ENCODE results near the gene TPRA1.
A peak's percentile ranks its signal among the peaks of the same experiment; 100 is the strongest.

TPRA1 gene

GRCh38 chr3:127590593-127591465, at the start of gene TPRA1:
TSS of gene TPRA1 (minus strand) at chr3:127590733. CDS start at chr3:127580146, 10,587 bp downstream.
- peak; percentile 97 for DNase-seq

GRCh38 chr3:127640042-127640355, 49.5 kb upstream of the TPRA1 start:
- DNase-seq = no peak

- no peak for DNase-seq
These were observed 48.9 kb upstream of the TPRA1 start for GRCh38 chr3:127639173-127640041.

- DNase-seq = no peak
These were observed 47.4 kb upstream of the TPRA1 start for GRCh38 chr3:127637971-127638370.

- no peak for DNase-seq
These were observed 47.0 kb upstream of the TPRA1 start for GRCh38 chr3:127637546-127637945.

DNA sequence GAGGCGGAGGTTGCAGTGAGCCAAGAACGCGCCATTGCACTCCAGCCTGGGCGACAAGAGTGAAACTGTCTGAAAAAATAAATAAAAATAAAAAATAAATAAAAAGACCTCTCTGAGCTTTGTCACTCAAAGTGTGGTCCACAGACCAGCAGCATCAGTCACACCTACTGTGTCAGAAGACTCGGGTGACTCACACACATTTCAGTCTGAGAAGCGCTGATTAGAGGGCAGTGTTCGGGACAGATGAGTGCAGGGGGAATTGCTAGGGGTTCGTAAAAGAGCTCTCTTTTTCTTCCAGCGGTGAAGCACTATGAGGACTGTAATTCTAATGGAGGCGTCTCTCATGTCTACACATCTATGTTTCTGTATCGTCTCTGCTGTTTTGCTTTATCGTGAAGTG, 44.1 kb upstream of the TPRA1 start:
- DNase-seq = no peak

DNA sequence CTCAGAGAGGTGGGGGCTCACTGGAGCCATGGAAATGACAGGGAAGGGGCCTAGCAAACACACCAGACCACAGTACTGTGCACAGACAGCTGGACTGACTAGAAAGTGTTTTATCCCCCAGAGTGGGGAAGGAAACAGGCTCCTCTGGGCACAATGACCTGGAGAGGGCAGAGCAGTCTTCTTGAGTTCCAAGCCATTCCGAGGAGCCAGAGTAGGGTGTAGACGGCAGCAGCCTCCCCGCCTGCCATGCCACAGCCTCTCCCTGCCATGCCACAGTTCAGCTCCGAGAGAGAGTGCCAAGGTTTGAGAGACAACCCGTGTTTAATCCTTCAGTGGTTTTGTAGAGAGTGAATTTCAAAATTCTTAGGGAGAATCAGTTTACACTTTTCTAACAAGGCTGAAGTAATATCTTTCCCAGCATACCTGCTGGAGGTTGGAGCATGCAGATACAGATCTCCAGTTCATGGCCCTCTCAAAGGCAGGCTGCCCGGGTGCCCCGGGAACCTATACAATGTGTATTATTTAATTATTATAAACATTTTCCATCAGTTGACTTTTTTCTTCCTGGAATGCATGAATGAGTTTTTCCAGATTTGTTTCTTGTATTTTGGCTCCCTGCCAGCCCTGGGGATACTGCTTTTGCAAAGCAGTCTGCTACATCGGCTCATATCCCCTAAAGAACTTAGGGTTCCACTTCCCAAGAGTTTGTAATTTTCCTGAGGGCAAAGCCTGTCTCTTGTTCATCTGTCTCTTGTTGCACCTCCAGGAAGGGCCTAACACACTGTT, 41.7 kb upstream of the TPRA1 start:
- no peak for DNase-seq

DNA sequence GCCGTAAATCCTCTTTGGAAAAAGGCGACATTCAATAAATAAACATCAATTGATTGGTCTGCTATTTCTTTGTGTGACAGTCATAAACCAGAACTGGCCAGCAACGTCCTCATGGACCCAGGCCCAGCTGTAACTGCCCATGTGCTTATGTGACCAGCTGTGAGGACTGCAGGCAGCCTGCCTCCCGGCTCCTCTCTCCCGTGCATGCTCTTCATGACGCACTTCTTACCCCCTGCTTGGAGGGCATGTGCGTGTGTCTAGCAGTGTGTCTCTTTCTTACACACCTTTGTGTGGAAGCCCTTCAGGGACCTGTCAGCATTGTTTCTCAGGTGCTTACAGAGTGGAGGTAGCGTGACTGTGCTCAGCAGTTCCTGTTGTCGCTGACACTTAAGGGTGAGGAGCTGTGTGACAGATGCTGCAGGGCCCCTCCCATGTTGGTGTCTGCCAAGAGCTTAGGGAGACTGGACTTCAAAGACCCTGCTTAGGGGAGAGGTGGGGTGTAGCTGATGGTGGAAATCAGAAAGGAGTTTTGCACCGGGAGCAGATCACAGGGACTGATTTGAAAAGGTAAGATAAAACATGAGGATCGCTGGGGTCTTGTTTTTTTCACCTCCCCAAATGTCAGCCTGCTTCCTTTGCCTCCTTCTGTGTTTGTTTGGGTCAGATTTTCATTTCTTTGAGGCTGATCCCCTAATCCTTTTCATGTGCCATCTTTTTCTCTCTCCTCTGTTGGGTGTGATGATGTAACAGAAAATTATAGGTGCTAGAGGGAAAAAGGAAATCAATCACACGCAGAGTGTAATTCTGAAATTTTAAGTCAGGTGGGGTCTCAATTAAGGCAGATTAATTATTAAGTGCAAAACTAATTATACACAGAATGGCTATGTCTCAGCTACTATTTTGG, 40.5 kb upstream of the TPRA1 start:
- DNase-seq = peak; percentile 37 to 61

DNA sequence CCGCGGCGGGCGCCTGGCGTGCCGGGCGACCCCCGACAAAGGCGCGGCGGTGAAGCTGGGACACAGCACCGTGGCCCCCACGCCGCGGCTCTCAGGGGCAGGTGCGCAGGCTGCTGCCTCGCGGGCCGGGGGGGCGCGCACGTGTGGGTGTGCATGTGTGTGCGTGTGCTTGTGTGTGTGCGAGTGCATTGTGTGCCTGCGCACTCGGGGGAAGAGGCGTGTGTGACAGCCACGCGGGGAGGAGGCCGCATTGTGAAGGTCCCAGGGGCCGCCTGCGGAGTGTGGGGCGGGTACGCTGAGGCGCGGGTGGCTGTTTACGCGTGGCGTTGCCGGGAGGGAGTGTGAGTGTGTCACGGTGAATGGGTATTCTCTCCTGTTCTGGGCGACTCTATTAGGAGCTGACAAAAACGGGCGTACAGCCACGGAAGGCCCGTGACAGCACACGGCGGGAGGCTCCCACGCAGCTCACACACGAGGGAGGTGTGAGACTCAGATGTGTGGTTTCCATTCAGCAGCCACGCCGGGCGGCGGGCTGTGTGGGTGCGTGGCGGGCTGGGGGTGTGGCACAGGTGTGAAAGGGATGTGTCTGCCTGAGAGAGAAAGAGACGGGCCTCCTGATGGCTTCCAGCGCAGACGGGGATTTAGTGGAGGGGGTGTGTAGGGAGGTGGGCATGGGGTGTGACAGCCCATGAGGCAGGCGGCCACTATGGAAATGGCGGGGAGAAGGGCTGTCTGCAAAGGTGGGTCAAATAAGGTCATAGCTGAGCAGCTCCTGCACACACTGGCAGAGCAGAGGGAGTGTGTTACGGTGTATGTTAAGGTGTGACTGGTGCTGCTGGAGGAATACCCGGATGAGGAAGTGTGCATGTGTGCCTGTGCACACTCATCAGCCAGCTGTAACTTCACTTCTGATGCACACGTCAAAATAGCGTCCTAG, 39.2 kb upstream of the TPRA1 start:
- no peak for DNase-seq

DNA sequence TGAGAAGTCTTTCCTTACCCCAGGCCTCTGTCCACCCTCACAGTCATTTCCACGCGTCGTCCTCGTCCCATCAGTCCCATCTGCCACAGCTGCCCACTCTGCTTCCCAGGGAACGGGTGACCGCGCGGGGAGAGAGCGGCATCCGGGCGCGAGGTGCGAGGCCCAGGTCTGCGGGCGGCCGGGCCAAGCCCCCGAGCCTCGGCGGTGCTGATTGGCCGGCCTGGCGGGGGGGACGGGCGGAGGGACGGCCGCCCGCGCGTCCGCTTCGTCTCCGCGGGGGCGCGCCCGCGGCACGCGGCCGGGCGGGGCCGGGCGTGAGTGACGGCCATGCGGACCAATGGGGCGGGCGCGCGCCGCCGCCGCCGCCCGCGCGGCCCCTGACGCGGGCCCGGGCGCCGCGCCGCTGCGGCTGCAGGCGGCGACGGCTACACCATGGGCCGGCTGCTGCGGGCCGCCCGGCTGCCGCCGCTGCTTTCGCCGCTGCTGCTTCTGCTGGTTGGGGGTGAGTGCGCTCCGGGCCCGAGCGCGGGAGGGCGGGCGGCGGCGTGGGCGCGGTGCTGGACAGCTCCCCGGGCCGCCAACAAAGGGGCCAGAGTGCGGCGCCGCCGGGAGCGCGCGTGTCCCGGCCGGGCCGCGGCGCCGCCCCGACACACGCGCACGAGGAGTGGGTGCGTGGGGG, 38.4 kb upstream of the TPRA1 start, which contains the start of gene PODXL2:
PODXL2 (plus strand) TSS at position 398 of the 679 bp plus-strand sequence; CDS start at position 433, 35 bp downstream.
- DNase-seq = peak; percentile 34 to 61

DNA sequence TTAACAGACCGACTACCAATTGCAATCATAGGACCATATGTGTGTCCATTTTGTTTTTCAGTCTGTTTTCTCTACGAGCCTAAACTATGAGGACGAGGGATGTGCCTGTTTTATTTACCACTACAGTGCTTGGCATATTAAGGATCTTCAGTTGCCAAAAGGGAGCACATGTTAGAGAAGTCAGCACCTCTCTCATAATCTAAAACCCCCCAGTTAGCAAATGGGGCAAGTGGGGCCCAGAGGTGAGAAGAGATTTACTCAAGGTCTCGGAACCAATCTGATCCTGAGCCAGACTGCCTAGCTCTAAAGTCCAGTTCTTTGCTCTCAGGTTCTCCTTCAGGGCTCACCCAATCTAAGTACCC, 37.9 kb upstream of the TPRA1 start:
- DNase-seq = no peak

DNA sequence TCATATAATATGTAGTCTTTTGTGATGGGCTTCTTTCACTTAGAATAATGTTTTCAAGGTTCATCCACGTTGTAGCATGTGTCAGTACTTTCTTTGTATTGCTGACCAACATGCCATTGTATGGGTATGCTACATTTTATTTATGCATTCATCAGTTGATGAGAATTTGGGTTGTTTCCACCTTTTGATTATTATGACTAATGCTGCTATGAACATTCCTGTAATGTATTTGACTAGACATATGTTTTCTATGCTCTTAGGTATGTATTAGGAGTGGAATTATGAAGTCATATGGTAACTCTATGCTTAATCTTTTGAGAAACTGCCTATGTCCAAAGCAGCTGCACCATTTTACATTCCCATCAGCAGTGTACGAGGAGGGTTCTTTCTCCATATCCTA, 35.3 kb upstream of the TPRA1 start:
- no peak for DNase-seq

- DNase-seq = no peak
These were observed 33.5 kb upstream of the TPRA1 start for GRCh38 chr3:127624063-127624462.

DNA sequence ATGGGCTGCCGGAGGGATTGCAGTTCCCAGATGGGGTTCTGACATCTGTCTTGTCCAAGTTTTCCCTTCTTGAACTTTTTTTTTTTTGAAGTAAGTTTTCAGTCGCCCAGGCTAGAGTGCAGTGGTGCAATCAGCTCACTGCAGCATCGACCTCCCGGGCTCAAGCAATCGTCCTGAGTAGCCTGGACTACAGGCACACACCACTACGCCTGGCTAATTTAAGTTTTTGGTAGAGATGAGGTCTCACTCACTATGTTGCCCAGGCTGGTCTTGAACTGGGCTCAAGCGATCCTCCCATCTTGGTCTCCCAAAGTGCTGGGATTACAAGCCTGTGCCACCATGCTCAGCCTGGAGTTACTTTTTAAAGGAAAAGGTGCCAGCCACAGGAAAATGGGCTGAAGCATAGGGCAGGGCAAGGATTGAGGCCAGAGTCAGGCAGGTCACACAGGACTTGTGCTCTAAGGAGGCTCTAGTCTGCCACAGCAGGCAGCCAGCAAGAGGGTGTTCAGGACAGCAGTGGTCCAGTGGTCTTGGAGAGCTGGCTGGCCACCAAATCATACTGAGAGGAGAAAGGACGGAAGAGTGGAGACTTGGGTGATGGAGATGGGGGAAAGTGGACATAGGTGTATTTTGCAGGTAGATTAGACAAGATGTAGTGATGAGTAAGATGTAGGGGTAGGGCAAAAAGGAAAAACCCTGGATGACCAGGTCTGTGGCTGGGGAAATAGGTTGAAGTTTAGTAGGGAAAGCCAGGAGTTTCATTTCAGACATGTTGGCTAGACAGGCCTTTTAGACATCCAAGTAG, 32.4 kb upstream of the TPRA1 start:
- DNase-seq = no peak

GRCh38 chr3:127622031-127622430, 31.5 kb upstream of the TPRA1 start:
- no peak for DNase-seq

DNA sequence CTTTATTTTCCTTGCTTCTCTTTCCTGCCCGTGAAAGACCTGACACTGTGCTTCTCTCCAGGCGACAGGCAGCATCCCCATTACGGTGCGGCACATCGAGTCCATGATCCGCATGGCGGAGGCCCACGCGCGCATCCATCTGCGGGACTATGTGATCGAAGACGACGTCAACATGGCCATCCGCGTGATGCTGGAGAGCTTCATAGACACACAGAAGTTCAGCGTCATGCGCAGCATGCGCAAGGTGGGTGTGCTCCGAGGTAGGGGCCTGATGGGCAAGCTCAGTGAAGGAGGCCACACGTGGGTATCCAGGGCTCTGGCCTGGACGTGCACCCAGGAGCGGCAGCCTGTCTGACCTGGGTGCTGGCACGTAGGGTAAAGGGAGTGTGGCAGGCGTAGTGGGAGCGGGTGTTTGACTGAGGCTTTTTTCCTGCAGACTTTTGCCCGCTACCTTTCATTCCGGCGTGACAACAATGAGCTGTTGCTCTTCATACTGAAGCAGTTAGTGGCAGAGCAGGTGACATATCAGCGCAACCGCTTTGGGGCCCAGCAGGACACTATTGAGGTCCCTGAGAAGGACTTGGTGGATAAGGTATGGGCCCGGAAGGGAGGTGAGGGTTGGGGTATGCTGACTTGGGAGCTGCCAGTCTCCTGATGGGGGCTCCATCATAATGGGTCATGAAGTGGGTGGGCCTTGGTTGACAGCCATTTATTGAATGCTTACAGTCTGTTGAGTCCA, 30.3 kb upstream of the TPRA1 start:
- no peak for DNase-seq

DNA sequence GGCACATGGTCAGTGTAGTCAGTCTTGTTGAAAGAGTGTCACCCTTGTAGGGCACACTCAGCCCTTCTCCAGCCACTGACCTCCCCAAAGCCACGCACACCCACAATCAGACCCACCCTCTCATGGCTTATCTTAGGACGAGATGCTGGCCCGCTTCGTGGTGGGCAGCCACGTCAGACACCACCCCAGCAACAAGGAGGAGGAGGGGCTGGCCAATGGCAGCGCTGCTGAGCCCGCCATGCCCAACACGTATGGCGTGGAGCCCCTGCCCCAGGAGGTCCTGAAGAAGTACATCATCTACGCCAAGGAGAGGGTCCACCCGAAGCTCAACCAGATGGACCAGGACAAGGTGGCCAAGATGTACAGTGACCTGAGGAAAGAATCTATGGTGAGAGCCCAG, 28.4 kb upstream of the TPRA1 start:
- DNase-seq = no peak

DNA sequence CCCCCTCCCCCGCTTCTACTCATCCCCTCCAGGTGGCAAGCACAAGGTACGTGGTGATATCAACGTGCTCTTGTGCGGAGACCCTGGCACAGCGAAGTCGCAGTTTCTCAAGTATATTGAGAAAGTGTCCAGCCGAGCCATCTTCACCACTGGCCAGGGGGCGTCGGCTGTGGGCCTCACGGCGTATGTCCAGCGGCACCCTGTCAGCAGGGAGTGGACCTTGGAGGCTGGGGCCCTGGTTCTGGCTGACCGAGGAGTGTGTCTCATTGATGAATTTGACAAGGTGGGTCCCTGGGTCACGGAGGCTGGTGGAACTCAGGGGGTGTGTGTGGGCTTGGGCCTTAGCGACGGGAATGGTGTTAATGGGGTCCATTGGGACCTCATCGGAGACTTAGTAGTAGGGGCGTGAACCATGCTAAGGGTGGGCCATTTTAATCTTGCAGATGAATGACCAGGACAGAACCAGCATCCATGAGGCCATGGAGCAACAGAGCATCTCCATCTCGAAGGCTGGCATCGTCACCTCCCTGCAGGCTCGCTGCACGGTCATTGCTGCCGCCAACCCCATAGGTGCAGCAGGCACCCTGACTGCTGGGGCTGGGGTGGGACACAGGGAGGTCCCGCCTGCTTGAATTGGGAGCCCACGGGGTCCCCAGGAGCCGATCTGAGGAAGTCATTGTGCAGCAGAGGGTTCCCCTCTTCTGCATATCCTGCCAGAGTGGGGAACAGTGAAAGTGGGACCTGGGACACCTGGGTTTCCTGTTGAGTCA, 26.5 kb upstream of the TPRA1 start:
- no peak for DNase-seq

Data from SHP77 (cell line).